ENCODE data around the gene BTN3A1. TPM values are rescaled to one million over a fixed set of nuclear protein-coding genes. Genes with fewer than 3 reads are reported as not detected.
"Not testable (repeated sequence)": the region's sequence is repeated elsewhere in the genome, so short reads cannot be mapped to it uniquely, and the experiment has no call there.

The BTN3A1 gene
- total RNA-seq, 1 donor from 2014 or later, result 15.4 TPM

GRCh38 chr6:26412954-26413353 is 10.9 kb downstream of the BTN3A1 start:
- DNase-seq (ENCODE audit: low spot score), result no peak

GRCh38 chr6:26414281-26414680 is 12.2 kb downstream of the BTN3A1 start:
- no peak for DNase-seq (ENCODE audit: low spot score)

GRCh38 chr6:26415036-26415614 is 13.1 kb downstream of the BTN3A1 start:
- DNase-seq (ENCODE audit: low spot score), result no peak

DNA sequence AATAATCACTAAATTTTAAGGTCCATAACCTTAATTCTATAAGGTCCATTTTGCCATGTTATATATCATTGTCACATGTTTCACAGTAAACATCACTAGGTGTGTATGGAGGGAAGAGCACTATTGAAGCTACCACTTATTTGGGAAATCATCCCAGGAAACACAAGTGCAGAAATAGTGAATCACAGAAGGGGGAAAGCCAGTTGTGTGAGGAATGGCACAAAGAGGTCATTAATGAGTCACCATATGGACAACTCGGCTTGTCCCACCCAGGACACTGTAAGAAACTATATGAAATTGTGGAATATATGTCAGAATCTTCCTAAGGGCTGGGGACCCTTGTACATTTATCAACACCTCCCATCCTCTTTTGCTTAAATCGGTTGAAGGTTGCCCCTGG is 13.7 kb downstream of the BTN3A1 start:
- no peak for DNase-seq (ENCODE audit: low spot score)

DNA sequence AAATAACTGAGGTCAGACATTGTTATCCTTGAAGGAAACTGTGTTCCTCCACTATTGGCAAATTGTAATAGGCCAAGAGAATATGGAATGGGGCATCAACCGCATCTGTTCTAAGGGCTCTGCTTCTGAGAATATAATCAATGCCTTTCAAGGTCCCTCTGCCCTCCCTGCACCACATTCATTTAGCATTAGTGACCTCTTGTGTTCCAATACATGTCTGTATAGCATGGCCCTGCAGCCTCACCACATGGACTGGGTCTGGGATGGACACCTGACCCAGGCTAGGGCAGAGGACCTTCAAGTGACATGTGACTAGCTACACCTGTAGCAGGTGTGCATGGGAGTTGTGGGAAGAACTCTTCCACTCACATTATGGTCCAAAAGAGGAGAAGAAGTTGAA is 14.2 kb downstream of the BTN3A1 start:
- no peak for DNase-seq (ENCODE audit: low spot score)

- DNase-seq (ENCODE audit: low spot score), result not testable (repeated sequence)
Measured at GRCh38 chr6:26418077-26418476, 16.0 kb downstream of the BTN3A1 start.

- DNase-seq (ENCODE audit: low spot score), result not testable (repeated sequence)
Measured at GRCh38 chr6:26418795-26419194, 16.7 kb downstream of the BTN3A1 start.

- no peak for DNase-seq (ENCODE audit: low spot score)
Measured at GRCh38 chr6:26420688-26421171, 18.7 kb downstream of the BTN3A1 start.

DNA sequence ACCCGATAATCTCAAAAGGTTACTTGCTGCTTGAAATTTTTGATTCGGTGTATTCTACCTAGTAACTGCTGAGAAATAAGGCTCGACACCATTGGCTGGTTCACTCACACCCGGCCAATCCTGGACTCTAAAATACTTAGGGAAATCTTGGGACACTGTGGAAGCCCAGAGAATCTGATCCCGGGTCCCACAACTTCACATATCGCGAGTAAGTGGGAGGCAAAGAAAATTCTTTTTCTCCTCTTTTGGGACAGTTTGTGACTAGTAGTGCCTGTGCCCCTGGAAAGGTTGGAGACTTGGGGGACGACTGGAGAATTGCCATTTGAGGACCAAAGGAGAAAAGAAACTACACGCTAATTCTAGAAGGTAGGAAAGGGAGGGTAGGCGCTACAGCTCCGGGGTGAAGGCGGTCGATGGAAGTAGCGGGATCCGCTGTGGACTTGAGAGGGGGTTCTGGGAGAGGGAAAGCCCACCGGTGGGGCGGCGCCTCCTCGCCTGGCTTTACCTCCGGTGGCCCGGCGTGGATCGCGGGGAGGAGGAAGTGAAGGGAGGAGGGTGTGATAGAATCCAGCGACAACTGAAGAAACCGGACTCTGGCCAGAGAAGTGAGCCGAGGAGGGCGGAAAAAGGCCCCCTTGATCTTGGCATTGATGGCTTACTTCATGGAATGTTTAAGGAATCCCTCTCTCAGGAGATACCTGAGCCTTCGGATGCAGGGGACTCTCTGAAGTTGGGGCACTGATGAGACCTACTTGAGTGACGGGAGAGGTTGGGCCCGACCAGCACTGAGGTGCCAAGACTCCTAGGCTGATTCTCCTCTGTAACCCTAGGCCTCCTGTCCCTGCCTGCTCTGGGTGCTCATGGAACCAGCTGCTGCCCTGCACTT is 19.4 kb downstream of the BTN3A1 start:
- DNase-seq (ENCODE audit: low spot score), result no peak

DNA sequence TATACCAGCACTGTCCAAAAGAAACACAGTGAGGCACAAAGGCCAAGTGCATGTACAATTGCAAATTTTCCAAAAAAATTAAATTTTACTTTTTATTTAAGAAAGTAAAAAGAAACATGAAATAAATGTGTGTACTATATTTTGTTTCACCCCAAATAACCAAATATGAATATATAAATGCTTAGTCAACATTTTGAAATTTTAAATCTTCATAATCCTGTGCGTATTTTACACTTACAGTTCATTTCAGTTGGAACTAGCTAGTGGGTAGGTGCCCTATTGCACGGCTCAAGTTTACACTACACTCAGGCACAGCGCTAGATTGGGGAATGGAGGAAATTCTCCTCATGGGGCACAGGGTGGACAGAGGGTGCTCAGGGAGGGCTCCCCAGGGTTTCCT is 20.3 kb downstream of the BTN3A1 start:
- no peak for DNase-seq (ENCODE audit: low spot score)

DNA sequence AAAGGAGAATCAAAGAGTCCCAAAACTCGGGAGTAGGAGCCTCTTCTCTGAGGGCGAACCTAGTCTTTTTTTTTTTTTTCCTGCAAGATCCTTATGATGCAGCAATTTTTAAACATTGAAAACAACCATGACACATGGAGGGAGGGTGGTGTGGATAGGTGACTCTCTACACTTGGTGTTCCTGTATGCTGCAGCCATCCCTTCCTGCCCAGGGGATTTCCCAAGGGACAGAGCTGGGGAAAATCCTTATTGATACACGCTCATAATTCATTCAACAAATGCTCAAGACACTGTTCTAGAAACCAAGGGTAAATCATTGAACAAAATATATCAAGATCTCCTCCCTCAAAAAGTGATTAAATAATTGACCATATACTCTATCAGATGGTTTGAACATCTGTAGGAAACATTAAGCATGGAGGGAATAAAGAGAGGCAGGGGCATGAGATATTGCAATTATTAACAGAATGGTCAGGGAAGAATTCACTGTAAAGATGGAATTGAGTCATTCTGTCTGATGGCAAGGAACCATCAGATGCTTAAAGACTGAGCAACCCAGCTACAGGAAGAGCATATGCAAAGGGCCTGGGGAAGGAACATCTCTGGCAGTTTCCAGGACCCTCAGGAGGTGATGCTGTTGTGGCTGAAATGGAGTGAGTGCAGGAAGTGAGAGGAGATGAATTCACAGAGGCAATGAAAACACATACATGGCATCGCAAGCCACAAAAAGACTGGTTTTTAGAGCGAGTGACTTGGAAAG is 24.8 kb downstream of the BTN3A1 start:
- DNase-seq (ENCODE audit: low spot score), result no peak

- no peak for DNase-seq (ENCODE audit: low spot score)
Measured at GRCh38 chr6:26427451-26427809, 25.4 kb downstream of the BTN3A1 start.

DNA sequence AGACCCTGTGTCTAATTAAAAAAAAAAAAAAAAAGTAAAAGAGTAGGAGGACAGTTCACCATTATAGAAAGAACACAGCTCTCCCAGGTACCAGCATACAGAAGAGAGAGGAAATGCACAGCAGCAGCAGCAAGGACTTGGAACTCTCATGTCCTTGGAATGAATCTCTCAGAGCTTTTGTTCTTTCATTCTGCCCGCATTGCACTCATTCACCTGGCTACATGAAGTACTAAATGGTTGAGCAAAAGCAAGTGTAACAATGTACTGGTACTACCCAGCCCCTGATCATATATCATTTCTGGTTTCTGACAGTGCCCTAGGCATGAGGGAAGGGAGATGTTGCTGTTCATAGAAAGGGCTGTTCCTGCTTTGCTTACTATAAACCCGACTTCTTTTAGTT is 26.1 kb downstream of the BTN3A1 start:
- DNase-seq (ENCODE audit: low spot score), result no peak

DNA sequence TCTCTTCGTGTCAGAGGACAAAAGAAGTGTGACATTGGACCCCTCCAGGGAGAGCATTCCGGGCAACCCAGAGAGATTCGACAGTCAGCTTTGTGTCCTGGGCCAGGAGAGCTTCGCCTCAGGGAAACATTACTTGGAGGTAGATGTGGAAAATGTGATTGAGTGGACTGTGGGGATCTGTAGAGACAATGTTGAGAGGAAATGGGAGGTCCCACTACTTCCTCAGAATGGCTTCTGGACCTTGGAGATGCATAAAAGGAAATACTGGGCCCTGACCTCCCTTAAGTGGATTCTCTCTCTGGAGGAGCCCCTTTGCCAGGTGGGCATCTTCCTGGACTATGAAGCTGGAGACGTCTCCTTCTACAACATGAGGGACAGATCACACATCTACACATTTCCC is 28.7 kb downstream of the BTN3A1 start:
- DNase-seq (ENCODE audit: low spot score), result no peak

DNA sequence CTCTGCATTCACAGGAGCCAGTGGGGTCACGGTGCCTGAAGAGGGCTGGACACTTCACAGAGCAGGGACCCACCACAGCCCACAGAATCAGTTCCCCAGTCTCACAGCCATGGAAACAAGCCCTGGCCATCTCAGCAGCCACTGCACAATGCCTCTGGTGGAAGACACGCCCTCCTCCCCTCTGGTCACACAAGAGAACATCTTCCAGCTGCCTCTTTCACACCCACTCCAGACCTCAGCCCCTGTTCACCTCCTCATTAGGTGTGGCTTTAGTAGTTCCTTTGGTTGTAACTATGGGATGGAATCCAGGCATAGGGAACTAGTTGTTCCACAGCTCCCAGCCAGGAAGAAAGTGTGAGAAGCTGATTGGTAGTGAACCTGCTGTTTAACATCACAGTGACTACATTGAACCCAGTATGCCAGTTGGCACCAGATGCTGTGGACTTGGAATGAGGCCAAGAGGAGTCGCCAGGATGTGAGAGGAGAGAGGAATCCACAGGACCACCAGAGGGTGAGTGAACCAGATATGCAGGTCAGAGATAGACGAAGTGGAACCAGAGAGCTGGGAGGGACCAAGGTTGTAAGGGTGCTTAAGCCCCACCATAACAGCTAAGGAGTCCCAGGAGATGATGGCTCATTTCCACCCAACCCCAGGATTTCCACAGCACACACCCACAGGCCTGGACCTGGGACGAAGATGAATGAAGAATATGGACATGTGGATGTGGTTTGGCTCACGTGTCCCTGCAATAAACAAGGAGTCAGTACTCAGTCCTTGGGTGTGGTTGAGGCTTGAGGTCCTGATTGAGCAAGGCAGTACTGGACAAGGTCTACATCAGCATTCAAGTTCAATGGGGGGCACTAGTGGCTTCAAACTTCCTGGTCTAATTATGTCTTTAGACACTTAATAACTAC is 29.4 kb downstream of the BTN3A1 start:
- DNase-seq (ENCODE audit: low spot score), result no peak

DNA sequence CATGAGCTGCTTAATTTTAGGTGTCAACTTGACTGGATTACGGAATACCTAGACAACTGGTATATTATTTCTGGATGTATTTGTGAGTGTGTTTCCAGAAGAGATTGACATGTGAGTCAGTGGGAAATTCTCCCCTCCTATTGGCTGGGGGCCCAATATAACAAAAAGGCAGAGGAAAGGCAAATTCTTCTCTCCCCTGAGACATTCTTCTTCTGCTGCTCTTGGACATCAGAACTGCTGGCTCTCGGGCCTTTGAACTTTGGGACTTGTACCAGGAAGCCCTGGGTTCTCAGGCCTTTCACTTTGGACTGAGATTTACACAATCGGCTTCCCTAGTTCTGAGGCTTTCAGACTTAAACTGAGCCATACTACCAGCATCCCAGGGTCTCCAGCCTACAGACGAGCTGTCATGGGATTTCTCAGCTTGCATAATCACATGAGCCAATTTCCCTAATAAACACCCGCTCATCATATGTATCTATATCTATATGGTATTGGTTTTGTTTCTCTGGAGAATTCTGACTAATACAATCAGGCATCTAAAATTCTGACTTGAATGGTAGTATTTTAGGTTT is 30.6 kb downstream of the BTN3A1 start:
- DNase-seq (ENCODE audit: low spot score), result no peak

DNA sequence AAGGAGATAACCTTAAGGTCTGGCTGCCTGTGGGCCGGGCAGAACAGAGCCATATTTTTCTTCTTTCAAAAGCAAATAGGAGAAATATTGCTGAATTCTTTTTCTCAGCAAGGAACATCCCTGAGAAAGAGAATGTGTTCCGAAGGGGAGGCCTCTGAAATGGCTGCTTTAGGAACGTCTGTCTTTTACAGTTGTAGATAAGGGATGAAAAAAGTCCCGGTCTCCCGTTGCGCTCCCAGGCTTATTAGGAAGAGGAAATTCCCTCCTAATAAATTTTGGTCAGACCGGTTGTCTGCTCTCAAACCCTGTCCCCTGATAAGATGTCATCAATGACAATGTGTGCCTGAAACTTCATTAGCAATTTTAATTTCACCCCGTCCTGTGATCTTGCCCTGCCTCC is 31.6 kb downstream of the BTN3A1 start:
- DNase-seq (ENCODE audit: low spot score), result not testable (repeated sequence)

DNA sequence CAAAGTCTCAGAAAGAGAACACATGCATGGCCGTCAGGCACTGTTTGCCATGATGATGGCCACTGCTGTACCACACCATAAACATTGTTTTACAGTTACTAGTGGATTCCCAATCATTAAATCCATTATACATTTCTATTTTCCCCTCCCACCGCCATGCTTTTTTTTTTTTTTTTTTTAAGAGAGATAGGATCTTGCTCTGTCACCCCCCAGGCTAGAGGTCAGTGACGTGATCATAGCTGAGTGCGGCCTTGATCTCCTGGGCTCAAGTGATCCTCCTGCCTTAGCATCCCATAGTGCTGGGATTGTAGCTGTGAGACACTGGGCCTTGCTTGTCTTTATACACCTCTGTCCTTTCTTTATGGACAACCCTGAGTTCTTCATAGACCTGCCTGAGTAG is 33.9 kb downstream of the BTN3A1 start:
- DNase-seq (ENCODE audit: low spot score), result no peak

GRCh38 chr6:26437550-26437949 is 35.5 kb downstream of the BTN3A1 start:
- DNase-seq (ENCODE audit: low spot score), result no peak

- no peak for DNase-seq (ENCODE audit: low spot score)
Measured at GRCh38 chr6:26438000-26438399, 35.9 kb downstream of the BTN3A1 start.

Measured in mesenteric fat pad (tissue), 1 donor.